Measurements from ENCODE around the gene GDI1.

The GDI1 gene

GRCh38 chrX:154443992-154444754 is 7.2 kb downstream of the GDI1 start, which contains the start of gene FAM50A (continued):
- TF ChIP-seq ZNF561 (tag by site-specific recombination; IDR thresholded peaks at IDR 0.05; ENCODE audit: borderline replicate concordance) (no peak), ZNF146 (tag by site-specific recombination; IDR thresholded peaks at IDR 0.05) (no peak), ZNF645 (tag by site-specific recombination; IDR thresholded peaks at IDR 0.05) (no peak), ZNF16 (tag by site-specific recombination; IDR thresholded peaks at IDR 0.05; ENCODE audit: low read depth) (no peak), ZNF18 (tag by site-specific recombination; IDR thresholded peaks at IDR 0.05) (no peak), PRDM10 (tag by site-specific recombination; IDR thresholded peaks at IDR 0.05) (no peak), ZNF274 (IDR thresholded peaks at IDR 0.05; ENCODE audit: low read length) (no peak), ZNF274 (tag by site-specific recombination; IDR thresholded peaks at IDR 0.05; ENCODE audit: borderline replicate concordance) (no peak), ZNF626 (tag by site-specific recombination; IDR thresholded peaks at IDR 0.05) (no peak), ZNF521 (tag by site-specific recombination; IDR thresholded peaks at IDR 0.05) (no peak), ZNF366 (tag by site-specific recombination; conservative IDR thresholded peaks at IDR 0.05) (no peak), ZNF585B (tag by site-specific recombination; IDR thresholded peaks at IDR 0.05) (no peak), ZFP69B (tag by site-specific recombination; IDR thresholded peaks at IDR 0.05) (no peak), ZNF707 (tag by site-specific recombination; IDR thresholded peaks at IDR 0.05) (no peak), ZNF777 (tag by site-specific recombination; IDR thresholded peaks at IDR 0.05; ENCODE audit: borderline replicate concordance) (no peak), ZNF664 (tag by site-specific recombination; IDR thresholded peaks at IDR 0.05) (no peak), ZNF791 (tag by site-specific recombination; IDR thresholded peaks at IDR 0.05) (no peak), ZNF174 (tag by site-specific recombination; IDR thresholded peaks at IDR 0.05) (no peak), ZNF416 (tag by site-specific recombination; IDR thresholded peaks at IDR 0.05) (no peak), SCRT1 (tag by site-specific recombination; IDR thresholded peaks at IDR 0.05; ENCODE audit: borderline replicate concordance) (no peak)
- TF ChIP-seq, protein P1, sequence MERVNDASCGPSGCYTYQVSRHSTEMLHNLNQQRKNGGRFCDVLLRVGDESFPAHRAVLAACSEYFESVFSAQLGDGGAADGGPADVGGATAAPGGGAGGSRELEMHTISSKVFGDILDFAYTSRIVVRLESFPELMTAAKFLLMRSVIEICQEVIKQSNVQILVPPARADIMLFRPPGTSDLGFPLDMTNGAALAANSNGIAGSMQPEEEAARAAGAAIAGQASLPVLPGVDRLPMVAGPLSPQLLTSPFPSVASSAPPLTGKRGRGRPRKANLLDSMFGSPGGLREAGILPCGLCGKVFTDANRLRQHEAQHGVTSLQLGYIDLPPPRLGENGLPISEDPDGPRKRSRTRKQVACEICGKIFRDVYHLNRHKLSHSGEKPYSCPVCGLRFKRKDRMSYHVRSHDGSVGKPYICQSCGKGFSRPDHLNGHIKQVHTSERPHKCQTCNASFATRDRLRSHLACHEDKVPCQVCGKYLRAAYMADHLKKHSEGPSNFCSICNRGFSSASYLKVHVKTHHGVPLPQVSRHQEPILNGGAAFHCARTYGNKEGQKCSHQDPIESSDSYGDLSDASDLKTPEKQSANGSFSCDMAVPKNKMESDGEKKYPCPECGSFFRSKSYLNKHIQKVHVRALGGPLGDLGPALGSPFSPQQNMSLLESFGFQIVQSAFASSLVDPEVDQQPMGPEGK (tag by site-specific recombination; IDR thresholded peaks at IDR 0.05), result no peak
- TF ChIP-seq, protein P2, sequence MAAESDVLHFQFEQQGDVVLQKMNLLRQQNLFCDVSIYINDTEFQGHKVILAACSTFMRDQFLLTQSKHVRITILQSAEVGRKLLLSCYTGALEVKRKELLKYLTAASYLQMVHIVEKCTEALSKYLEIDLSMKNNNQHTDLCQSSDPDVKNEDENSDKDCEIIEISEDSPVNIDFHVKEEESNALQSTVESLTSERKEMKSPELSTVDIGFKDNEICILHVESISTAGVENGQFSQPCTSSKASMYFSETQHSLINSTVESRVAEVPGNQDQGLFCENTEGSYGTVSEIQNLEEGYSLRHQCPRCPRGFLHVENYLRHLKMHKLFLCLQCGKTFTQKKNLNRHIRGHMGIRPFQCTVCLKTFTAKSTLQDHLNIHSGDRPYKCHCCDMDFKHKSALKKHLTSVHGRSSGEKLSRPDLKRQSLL (tag by site-specific recombination; IDR thresholded peaks at IDR 0.05), result no peak
- TF ChIP-seq, protein P3, sequence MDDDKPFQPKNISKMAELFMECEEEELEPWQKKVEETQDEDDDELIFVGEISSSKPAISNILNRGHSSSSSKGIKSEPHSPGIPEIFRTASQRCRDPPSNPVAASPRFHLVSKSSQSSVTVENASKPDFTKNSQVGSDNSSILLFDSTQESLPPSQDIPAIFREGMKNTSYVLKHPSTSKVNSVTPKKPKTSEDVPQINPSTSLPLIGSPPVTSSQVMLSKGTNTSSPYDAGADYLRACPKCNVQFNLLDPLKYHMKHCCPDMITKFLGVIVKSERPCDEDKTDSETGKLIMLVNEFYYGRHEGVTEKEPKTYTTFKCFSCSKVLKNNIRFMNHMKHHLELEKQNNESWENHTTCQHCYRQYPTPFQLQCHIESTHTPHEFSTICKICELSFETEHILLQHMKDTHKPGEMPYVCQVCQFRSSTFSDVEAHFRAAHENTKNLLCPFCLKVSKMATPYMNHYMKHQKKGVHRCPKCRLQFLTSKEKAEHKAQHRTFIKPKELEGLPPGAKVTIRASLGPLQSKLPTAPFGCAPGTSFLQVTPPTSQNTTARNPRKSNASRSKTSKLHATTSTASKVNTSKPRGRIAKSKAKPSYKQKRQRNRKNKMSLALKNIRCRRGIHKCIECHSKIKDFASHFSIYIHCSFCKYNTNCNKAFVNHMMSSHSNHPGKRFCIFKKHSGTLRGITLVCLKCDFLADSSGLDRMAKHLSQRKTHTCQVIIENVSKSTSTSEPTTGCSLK (tag by site-specific recombination; IDR thresholded peaks at IDR 0.05), result no peak
- TF ChIP-seq, protein P4, sequence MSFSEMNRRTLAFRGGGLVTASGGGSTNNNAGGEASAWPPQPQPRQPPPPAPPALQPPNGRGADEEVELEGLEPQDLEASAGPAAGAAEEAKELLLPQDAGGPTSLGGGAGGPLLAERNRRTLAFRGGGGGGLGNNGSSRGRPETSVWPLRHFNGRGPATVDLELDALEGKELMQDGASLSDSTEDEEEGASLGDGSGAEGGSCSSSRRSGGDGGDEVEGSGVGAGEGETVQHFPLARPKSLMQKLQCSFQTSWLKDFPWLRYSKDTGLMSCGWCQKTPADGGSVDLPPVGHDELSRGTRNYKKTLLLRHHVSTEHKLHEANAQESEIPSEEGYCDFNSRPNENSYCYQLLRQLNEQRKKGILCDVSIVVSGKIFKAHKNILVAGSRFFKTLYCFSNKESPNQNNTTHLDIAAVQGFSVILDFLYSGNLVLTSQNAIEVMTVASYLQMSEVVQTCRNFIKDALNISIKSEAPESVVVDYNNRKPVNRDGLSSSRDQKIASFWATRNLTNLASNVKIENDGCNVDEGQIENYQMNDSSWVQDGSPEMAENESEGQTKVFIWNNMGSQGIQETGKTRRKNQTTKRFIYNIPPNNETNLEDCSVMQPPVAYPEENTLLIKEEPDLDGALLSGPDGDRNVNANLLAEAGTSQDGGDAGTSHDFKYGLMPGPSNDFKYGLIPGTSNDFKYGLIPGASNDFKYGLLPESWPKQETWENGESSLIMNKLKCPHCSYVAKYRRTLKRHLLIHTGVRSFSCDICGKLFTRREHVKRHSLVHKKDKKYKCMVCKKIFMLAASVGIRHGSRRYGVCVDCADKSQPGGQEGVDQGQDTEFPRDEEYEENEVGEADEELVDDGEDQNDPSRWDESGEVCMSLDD (tag by site-specific recombination; IDR thresholded peaks at IDR 0.05), result no peak

Data from HEK293 (cell line).